Stimulated activated CD8-positive, alpha-beta memory T cell treated with anti-CD3 and anti-CD28 coated beads, Interleukin-2, amount 100 ng/mL, for 1 hour (primary cell): Measurements from ENCODE around the gene CDK7.
"Not testable (repeated sequence)": the region's sequence is repeated elsewhere in the genome, so short reads cannot be mapped to it uniquely, and the experiment has no call there.

ENCODE experiments used
- DNase-seq, 2 donors: peaks; one replicate each; pipeline ENCODE4 v3.0.0-alpha.2; 2020; ENCODE audit warnings: low read depth in 2 of 2

Gene CDK7

GRCh38 chr5:69236733-69237132 is 2.0 kb downstream of the CDK7 start:
- DNase-seq = not testable (repeated sequence)

GRCh38 chr5:69237877-69238276 is 3.2 kb downstream of the CDK7 start:
- no peak for DNase-seq

GRCh38 chr5:69238760-69239251 is 4.1 kb downstream of the CDK7 start:
- DNase-seq = no peak

- DNase-seq = no peak
Measured at GRCh38 chr5:69242215-69242927, 7.7 kb downstream of the CDK7 start.

GRCh38 chr5:69245031-69245430 is 10.3 kb downstream of the CDK7 start:
- no peak for DNase-seq

- DNase-seq = no peak
Measured at GRCh38 chr5:69248019-69248418, 13.3 kb downstream of the CDK7 start.

GRCh38 chr5:69250593-69250992 is 15.9 kb downstream of the CDK7 start:
- no peak for DNase-seq

GRCh38 chr5:69252437-69252836 is 17.8 kb downstream of the CDK7 start:
- no peak for DNase-seq

- DNase-seq = not testable (repeated sequence)
Measured at GRCh38 chr5:69255940-69256339, 21.3 kb downstream of the CDK7 start.

GRCh38 chr5:69257577-69257976 is 22.9 kb downstream of the CDK7 start:
- DNase-seq = no peak

- no peak for DNase-seq
Measured at GRCh38 chr5:69261034-69261433, 26.3 kb downstream of the CDK7 start.

- DNase-seq = no peak
Measured at GRCh38 chr5:69265931-69266330, 31.2 kb downstream of the CDK7 start.

- DNase-seq = no peak
Measured at GRCh38 chr5:69268899-69269298, 34.2 kb downstream of the CDK7 start.

GRCh38 chr5:69270840-69271239 is 36.2 kb downstream of the CDK7 start:
- DNase-seq = no peak

GRCh38 chr5:69271376-69271775 is 36.7 kb downstream of the CDK7 start:
- no peak for DNase-seq

- DNase-seq = no peak
Measured at GRCh38 chr5:69275563-69275962, 40.9 kb downstream of the CDK7 start.

- no peak for DNase-seq
Measured at GRCh38 chr5:69276422-69277174, 41.9 kb downstream of the CDK7 start.

- DNase-seq = no peak
Measured at GRCh38 chr5:69279517-69279916, 44.8 kb downstream of the CDK7 start.

- no peak for DNase-seq
Measured at GRCh38 chr5:69281114-69281513, 46.4 kb downstream of the CDK7 start.

GRCh38 chr5:69284203-69284602 is 49.5 kb downstream of the CDK7 start:
- DNase-seq = no peak

- DNase-seq = no peak
Measured at GRCh38 chr5:69285448-69286116, 50.9 kb downstream of the CDK7 start.

GRCh38 chr5:69288069-69288468 is 53.4 kb downstream of the CDK7 start:
- DNase-seq = no peak

GRCh38 chr5:69288688-69289087 is 54.0 kb downstream of the CDK7 start:
- no peak for DNase-seq
